Epidermal melanocyte (primary cell): Measurements from ENCODE around the gene HTR3C.
"Not testable (repeated sequence)": the region's sequence is repeated elsewhere in the genome, so short reads cannot be mapped to it uniquely, and the experiment has no call there.

Source experiments
- DNase-seq: peaks from one replicate; pipeline ENCODE4 v3.0.0; 2011; ENCODE audit warnings: low spot score; ENCODE audit not compliant: insufficient read length

Gene HTR3C

DNA sequence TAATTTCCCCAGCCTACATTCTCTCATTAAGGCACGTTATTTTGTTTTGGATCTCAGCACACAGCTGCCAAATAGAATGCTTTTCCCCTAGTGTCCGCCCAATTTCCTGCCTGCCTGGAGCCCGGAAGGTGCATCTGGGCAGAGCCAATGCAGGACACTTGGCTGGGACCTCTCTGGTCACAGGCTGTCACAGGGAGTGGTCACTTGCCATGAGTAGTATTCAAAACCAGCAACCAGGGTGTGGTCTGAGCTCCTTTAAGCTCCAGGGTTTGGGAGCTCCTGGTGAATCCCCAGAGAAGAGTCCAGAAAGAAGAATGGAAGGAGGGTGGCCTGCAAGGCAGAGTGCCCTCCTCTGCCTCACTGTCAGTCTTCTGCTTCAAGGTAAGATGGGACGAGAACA is at the start of gene HTR3C:
Gene HTR3C, plus strand, starts transcription at position 281 of the 400 bp plus-strand sequence. Its CDS starts 34 bp downstream, at position 315.
- no peak for DNase-seq

DNA sequence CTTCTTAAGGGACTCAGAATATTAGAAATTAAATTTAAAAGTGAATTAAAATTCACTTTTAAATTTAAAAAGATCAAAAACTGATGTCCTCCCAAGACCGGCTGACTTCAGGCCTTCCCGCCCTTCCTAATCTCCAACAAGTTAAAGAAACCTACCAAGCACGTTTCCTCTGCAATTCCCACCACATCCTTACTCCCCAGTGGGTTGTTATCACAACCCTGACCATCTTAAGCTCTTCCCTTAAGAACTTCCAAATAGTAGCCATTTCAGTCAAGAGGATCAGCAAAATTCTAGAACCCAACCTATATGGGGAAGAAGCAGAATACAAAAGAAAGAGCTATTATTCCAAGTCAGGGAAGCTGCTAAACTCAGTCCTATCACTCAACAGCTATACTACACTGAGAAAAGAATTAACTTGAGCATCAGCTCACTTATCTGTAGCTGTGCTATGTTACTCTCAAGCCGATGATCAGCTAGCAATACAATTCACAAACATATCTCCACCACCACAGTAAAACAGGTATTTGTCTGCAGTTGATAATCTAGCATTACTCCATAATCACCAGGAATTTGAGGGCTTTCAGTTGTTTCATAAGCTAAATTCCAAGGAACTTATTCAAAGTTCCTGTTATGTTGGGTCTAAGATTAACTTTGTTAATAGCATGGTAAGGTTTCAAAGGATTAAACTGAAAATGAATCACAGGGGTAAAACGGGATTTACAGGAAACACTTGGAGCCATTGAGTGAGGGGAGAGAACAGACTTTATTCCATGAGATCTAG is 49.5 kb upstream of the HTR3C start:
- DNase-seq, result no peak

- no peak for DNase-seq
These were observed 48.4 kb upstream of the HTR3C start for GRCh38 chr3:184004476-184004875.

GRCh38 chr3:184005941-184006507 is 46.8 kb upstream of the HTR3C start:
- no peak for DNase-seq

GRCh38 chr3:184007143-184007813 is 45.6 kb upstream of the HTR3C start:
- not testable (repeated sequence) for DNase-seq

DNA sequence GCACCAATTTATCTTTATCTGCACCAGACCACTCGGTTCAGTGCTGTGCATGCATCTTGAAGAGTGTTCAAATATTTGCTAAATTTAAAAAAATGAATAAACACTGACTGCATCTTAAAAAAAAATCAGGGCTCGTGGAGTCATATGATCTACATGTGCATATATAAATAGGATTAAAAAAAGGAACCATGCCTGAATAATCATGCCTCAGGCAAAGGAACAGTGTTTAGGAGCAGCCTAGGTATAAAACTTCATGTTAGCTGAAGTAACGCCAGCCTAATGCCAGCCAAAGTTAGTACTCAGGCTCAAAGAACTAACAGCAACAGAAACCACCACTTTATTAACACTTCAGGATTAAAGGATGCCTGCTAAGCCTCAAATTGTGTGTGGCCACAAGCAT is 44.7 kb upstream of the HTR3C start:
- DNase-seq, result no peak

- no peak for DNase-seq
These were observed 41.5 kb upstream of the HTR3C start for GRCh38 chr3:184011230-184011876.

DNA sequence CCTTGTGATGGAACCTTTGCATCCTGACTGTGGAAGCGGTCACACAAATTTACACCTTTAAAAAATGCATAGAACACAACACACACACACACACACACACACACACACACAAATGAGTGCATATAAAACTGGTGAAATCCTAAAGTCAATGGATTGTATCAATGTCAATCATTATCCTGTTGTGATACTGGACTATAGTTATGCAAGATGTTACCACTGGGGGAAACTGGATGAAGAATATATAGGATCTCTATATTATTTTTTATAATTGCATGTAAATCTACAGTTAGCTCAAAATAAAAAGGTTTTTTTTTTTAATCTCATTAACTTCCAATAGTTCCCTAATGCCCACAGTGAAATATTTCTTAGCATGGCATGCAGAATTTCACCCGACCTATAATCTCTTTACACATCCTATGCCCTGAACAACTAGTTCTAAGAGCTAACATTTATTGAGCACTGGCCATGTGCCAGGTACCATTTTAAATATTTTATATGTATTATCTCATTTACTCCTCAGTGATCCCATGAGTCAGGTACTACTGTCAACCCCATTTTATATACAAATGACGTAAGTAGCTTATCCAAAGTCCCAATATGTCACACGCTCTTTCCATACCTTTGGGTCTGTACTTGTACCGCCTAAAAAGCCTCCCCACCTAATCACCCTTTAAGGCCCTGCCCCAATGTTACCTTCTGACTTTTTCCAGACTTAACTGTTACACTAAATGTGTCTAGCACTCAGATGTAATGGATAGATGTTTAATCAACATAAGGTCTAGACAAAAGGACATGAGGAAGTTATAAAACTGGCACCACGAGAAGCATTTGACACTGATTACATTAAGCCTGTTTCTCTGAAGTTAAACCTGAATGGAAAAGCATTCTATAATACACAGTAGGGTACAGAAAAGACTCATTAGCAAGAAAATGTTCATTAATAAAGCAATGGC is 40.6 kb upstream of the HTR3C start:
- DNase-seq, result no peak

DNA sequence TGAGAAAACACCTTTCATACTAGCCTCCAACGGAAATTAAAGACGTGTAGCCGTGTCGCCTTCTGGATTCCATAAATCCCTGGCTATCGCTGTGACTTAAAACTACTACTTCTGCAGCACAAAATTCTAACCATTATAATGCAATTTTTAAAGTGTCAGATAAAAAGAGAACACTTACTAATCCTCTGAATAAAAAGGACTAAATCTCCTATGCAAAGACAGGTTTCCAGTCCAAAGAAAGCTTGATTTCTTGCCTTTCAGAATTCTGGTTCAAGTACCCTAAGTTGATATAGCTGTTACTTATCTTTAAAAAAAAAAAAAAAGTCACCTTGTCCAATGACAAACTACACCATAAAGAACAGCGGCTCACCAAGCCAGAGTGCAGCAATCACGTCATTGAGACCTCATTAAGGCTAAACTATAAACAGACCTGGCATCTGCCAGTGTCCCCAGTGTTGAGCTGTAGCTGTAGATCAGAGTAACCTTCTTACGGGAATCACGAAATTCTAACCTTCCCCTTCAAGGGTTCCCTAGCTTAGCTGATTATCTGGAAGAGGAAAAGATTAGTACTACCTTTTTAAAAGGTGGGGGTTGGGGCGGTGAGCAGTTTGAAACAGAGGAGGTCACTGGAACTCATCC is 37.3 kb upstream of the HTR3C start:
- DNase-seq, result no peak

DNA sequence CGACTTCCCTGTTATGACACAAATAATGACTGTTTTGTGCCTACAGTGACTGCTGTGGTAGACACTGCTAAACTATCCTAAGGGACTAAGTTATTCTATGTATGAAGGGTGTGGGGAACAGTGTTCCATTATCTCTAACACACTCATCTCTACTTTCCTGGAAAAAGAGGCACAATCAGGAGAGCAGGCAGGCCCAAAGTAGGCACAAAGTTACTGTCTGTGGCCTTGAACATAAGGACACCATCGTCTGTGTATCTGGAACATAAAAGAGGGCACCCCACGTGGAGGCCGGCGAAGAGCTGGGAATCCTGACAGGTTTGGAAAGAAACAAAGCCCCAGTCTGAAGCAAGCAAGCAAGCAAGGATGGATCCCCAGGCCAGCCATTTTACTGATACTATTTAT is 36.7 kb upstream of the HTR3C start:
- DNase-seq, result no peak

DNA sequence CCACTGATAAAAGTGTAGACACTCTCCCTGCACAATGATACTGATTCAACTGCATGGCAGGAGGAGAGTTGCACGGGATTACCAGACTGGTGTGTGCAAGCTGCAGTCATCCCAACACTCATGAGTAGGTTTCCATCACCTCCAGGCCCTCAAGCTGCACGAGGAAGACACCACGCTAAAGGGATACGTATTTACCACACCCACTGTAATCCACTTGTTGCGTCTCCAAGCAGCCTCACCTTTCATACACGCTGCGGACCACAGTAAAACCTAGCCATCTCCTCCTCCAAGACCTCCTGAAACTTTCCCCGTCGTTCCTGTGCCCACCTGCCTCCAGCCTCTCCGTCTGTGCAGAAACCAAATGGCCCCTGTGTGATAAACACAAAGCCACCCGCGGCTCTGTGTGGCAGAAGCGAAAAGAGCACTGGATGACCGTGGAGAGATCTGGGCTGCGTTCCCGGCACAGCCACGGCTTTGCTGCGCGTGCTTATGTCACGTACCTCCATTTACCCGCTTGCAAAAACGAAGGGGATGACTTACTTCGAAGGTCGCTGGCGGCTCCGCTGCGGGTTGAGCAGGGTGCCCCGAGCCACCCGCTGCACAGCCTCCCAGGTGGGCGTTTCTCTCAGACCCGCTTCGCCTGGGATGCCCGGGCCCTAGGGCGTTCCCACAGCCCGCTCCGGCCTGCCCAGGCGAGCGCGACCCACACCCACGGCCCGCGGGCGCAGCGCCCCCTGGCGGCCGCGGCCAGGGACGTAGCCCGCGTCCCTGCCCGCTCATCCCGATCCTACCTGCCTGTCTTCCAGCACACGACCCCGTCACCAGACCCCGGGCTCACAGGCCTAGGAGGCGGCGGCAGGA is 35.8 kb upstream of the HTR3C start:
- peak; percentile 34 for DNase-seq

DNA sequence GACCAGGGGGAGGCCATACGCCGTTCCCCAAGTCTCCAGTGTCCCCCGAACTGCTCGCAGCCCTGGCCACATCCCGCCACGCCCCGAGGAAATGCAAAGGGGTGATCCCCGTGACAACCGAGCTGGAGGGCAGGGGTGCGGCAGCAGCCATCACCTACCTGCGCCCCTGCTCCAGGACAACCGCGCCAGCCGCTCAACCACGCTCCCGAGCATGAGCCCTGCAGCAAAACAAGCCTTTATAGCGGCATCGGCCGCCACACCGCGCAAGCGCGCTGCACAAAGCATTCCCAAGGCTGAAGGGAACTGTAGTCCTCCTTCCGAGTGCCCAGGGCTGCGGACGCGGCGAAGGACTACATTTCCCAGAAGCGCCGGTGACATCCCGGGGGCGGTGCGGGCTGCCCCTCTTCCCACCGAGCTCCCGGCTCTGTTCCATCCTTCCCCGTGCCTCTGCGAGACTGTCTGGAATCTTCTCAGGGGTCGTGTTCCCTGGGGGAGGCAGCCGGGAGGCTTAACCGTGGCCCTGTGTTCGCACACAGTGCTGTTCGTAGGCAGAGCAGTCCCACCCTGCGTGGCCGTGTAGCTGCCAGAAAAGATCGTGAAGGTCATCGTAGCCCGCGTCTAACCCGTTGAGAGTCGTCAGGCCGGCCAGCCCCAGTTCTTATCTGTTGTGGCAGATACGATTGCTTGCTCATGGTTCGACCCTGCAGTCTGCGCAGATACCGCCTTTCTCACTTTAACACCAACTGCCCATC is 35.0 kb upstream of the HTR3C start, which contains the start of gene ABCC5:
Gene ABCC5, minus strand, starts transcription at position 213 of the 752 bp plus-strand sequence. CDS start 3,492 bp downstream, outside the sequence.
- peak; percentile 80 for DNase-seq

- DNase-seq, result no peak
These were observed 34.3 kb upstream of the HTR3C start for GRCh38 chr3:184018424-184018973.

- no peak for DNase-seq
These were observed 30.5 kb upstream of the HTR3C start for GRCh38 chr3:184022323-184022722.

DNA sequence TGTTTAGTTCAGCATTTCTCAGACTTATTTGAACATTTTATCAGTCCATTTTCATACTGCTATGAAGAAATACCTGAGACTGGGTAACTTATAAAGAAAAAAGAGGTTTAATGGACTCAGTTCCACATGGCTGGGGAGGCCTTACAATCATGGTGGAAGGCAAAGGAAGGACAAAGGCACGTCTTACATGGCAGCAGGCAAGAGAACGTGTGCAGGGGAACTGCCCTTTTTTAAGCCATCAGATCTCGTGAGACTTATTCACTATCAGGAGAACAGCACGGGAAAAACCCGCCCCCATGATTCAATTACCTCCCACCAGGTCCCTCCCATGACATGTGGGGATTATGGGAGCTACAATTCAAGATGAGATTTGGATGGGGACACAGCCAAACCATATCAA is 27.6 kb upstream of the HTR3C start:
- DNase-seq, result not testable (repeated sequence)

- not testable (repeated sequence) for DNase-seq
These were observed 24.5 kb upstream of the HTR3C start for GRCh38 chr3:184028275-184028890.

- no peak for DNase-seq
These were observed 23.4 kb upstream of the HTR3C start for GRCh38 chr3:184029443-184029842.

DNA sequence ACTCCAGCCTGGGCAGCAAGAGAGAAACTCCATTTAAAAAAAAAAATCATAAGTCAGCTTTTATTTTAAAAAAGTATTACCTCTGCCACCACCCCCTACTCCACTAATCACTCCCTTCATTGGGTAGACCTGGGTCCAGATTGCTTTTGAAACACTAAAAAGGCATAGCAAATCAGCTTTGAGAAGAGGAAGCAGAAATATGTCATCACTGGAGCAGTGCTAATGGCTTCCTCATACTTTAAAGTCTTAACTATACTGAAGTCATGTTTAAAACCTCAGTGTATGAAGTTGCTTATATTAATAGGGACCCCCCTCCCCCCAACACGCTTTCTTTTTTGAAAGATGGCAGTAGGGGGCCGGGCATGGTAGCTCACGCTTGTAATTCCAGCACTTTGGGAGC is 22.3 kb upstream of the HTR3C start:
- no peak for DNase-seq
